OCI-LY1 (cell line): ENCODE data around the gene IL5.

ENCODE experiments used
- EZH2 ChIP-seq: fragments of 200-600 bp; sonication (generic), shearing (Covaris generic); IDR thresholded peaks from 2 replicates; pipeline ENCODE4 v1.8.0; 2017; ENCODE audit warnings: borderline replicate concordance, mixed run types, mild to moderate bottlenecking, antibody characterized with exemption, low read length, moderate library complexity, mixed read lengths
- TF ChIP-seq, protein P1 (sequence below): fragments of 200-600 bp; sonication (generic), shearing (Covaris generic); IDR thresholded peaks from 2 replicates; pipeline ENCODE4 v1.5.1; 2017; ENCODE audit warnings: mild to moderate bottlenecking, antibody characterized with exemption, low read length, moderate library complexity, mixed read lengths

GRCh38 chr5:132505641-132506040 lies 37.7 kb downstream of the IL5 start:
- TF ChIP-seq, protein P1, sequence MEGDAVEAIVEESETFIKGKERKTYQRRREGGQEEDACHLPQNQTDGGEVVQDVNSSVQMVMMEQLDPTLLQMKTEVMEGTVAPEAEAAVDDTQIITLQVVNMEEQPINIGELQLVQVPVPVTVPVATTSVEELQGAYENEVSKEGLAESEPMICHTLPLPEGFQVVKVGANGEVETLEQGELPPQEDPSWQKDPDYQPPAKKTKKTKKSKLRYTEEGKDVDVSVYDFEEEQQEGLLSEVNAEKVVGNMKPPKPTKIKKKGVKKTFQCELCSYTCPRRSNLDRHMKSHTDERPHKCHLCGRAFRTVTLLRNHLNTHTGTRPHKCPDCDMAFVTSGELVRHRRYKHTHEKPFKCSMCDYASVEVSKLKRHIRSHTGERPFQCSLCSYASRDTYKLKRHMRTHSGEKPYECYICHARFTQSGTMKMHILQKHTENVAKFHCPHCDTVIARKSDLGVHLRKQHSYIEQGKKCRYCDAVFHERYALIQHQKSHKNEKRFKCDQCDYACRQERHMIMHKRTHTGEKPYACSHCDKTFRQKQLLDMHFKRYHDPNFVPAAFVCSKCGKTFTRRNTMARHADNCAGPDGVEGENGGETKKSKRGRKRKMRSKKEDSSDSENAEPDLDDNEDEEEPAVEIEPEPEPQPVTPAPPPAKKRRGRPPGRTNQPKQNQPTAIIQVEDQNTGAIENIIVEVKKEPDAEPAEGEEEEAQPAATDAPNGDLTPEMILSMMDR: no peak
- no peak for TF ChIP-seq EZH2
